Peyer's patch (tissue), 4 donors: ENCODE measurements around the gene CPSF4L.

Experiments
- CTCF ChIP-seq, 6 experiments: fragments of 450-650 bp in 4 of 6; fragments of 200-600 bp in 2 of 6; sonication (generic) in 1 of 6; IDR thresholded peaks; one replicate each; pipeline ENCODE4 v1.5.1; 2017 to 2019; ENCODE audit warnings: antibody characterized with exemption in 6 of 6, mild to moderate bottlenecking in 3 of 6, moderate library complexity in 1 of 6
- POLR2A ChIP-seq, 2 donors: fragments of 450-650 bp; IDR thresholded peaks; one replicate each; pipeline ENCODE4 v1.5.1; 2017; ENCODE audit warnings: antibody characterized with exemption in 2 of 2, mild to moderate bottlenecking in 2 of 2, moderate library complexity in 2 of 2

DNA sequence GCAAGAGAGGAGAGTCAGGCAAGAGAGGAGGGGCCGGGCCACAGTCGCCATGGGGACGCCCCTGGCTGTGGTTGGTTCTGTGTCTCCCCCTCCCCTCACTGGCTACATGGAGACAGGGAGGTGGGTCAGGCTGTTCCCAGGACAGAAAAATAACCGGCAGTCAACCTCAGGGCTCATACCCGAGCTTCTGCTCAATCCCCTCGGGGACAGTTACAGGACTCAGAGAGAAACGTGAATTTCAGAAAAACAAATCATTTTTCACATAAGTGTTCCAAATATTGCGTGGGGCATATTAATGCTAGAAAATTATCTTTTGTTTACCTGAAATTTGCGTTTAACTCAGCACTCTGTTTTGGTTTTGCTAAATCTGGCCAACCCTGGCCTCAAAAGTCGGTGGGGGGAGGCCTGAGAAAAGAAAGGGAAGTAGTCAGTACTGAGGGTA, 22.2 kb upstream of the CPSF4L start:
- TF ChIP-seq CTCF (IDR thresholded peaks at IDR 0.05) = no peak
- TF ChIP-seq POLR2A (IDR thresholded peaks at IDR 0.05) = no peak
